Stimulated activated CD8-positive, alpha-beta memory T cell treated with anti-CD3 and anti-CD28 coated beads, Interleukin-7, amount 100 ng/mL, for 48 hours (primary cell): ENCODE data around the gene TARS1.
"Not testable (repeated sequence)": the region's sequence is repeated elsewhere in the genome, so short reads cannot be mapped to it uniquely, and the experiment has no call there.

Source experiments
- DNase-seq, 2 donors: peaks; one replicate each; pipeline ENCODE4 v3.0.0-alpha.2; 2020; ENCODE audit warnings: low read depth in 1 of 2; ENCODE audit errors: extremely low read depth in 1 of 2

Gene TARS1

DNA sequence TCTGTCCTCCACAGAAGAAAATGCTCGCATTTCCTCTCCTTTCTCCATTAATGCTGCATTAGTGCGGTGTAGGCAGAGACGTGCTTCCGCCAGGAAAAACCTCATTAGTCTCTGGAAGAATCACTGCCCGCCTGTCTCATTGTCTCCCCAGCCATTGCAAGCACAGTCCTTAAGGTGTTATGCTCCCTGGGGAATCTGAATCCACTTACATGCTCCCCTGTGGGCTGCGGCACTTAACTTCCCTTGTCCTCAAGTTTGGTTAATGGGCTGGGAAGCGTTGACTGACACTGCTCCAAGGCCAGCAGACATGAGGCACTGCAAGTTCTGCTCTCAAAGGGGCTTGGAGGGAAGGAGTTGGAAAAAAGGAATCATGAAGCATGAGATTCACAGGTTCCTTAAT, 41.6 kb downstream of the TARS1 start:
- no peak for DNase-seq

GRCh38 chr5:33487236-33487635, 46.5 kb downstream of the TARS1 start:
- no peak for DNase-seq

DNA sequence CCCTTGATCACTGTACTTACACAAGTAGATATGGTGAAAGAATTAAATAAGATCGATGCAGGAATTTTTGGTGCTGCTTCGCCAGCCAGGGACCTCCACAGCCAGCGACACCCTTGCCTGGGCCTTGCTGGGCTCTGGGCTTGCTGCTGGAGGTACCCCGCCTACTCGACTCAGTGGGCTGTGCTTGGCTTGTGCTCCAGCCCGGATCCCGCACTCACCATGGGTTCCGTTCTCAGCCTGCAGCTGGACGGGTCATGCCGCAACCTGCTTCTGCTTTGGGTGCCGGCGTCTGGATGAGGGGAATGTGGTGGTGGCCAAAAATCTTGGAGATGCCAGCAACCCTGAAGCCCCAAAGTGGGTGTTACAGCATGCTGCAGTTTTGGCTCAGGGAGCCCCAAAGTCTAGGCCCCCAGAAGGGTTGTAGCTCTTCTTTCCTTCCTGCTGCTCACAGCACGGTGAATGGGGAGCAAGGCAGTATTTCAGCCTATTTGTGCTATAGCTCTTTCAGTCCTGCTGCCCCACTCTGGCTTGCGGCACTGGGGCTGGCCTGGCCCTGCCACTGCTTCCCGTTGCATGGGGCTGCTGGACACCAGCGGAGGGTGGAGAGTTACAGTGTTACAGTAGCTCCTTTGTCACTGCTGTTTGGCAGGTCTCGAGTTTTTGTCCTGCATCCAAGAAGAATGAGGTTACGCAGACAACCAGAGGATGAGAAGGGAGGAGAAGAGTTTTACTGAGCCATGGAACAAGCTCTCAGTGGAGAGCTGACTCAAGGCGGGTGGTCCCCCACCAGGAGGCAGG, 48.0 kb downstream of the TARS1 start:
- DNase-seq = no peak

DNA sequence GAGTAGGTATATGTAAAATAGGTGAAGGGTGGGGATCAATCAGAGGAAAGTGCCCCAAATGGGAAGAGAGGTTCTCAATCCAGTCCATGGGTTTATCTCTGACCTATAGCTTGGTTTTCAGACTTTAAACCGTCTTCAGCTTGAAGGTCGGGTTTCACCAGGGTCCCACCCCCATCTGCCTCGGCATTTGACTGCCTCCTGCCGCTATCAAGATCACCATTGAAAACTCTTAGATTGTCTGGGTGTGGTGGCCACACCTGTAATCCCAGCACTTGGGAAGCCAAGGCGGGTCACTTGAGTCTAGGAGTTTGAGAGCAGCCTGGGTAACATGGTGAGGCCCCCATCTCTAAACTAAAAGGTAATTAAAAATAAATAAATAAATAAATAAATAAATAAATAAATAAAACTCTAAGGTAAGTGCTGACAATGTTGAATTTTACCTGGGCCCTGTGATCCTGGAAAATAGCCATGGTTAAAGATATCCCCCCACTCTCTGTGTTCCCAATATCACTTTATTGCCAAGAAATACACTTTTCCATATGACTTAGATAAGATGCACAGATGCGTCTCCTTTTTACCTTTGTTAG, 48.8 kb downstream of the TARS1 start:
- no peak for DNase-seq

GRCh38 chr5:33490071-33490665, 49.4 kb downstream of the TARS1 start:
- DNase-seq = no peak

GRCh38 chr5:33491941-33492340, 51.2 kb downstream of the TARS1 start:
- no peak for DNase-seq

DNA sequence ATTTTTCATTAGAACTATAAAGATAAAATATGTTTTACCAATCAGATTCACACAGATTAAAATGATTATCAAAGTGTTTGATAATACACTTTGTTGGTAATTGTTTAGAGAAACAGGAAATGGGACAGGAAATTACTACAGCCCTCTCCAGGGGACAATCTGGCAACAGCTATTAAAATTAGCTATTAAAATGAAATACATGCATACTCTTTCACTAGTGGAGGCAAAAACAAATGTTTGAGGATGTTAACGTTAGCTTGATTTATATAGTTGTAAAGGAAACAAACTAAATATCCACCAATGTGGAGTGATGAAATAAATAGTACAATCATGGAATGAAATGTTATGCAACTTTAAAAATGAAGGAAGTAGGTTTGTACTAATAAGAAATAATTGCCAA, 53.7 kb downstream of the TARS1 start:
- DNase-seq = no peak

- DNase-seq = no peak
Measured at GRCh38 chr5:33501260-33501659, 60.5 kb downstream of the TARS1 start.

DNA sequence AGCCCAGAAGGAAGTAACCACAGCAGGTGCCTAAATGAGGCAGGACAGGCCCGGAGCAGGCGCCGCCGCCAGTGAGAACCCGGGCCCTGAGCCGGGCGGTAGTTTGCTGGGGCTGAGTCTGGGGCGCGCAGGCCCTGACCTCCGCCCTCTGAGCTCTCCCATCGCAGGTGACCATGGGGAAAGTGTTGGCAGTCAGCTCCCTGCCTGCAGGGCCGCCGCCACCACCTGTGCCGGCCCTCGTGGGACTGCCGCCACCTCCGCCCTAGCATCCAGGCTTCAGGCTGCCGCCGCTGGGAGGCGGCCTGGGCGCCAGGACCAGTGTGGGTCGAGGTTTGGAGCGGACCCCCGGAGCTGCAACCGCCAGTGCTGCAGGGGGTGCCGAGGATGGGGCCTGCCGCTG, 61.1 kb downstream of the TARS1 start:
- no peak for DNase-seq

- DNase-seq = no peak
Measured at GRCh38 chr5:33504570-33504969, 63.8 kb downstream of the TARS1 start.

DNA sequence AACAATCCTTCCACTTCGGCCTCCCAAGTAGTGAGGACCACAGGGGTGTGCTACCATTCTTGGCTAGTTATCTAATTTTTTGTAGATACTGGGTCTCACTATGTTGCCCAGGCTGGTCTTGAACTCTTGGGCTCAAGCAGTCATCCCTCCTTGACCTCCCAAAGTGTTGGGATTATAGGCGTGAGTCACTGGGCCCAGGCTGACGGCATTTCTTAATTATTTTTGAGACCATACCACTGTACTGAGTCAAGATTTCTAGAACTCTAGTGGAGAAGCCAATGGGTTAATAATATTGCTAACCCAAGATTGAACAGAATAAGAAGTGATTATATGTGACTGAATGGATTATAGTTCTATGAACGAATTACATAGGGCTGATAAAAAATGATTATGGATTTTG, 66.7 kb downstream of the TARS1 start:
- DNase-seq = no peak

- no peak for DNase-seq
Measured at GRCh38 chr5:33509036-33509435, 68.3 kb downstream of the TARS1 start.

DNA sequence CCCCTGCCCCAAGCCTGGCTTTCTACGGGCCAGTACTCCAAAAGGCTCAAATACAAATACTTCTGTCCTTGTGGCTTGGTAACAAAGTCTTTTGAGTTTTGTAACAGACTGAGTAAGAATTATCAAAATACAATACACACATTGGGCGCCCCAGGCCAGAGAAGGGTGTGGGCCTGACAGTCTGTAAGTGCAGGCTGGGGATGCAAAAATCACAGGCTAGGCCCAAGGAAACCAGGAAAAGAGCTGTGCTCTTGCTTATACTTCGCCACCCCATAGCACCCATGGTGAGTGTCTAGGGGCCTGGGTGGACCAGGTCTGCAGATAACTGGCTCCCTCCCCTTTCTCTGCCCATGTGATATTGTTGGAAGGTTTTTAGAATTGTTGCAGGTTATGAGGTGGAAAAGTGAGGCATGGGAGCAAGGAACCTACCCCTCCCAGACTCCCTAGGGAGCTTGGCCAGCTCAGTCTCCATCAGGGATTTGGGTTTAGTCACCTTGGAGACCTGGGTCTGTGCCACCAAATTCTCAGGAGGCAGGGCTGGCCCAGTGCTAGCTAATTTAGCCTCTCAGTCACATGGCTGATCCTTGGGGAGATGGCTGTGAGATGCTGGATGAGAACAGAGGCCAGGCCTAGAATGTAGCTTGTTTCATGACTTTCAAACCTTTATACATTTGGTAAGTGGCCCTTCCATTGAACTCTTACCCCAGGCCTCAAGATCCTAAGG, 72.9 kb downstream of the TARS1 start:
- no peak for DNase-seq

- not testable (repeated sequence) for DNase-seq
Measured at GRCh38 chr5:33515366-33515765, 74.6 kb downstream of the TARS1 start.

- no peak for DNase-seq
Measured at GRCh38 chr5:33516421-33516820, 75.7 kb downstream of the TARS1 start.
